ENCODE results near the gene HAUS6. TPM values are rescaled to one million over a fixed set of nuclear protein-coding genes. Genes with fewer than 3 reads are reported as not detected.
A peak's percentile ranks its signal among the peaks of the same experiment; 100 is the strongest.
"Not testable (repeated sequence)": the region's sequence is repeated elsewhere in the genome, so short reads cannot be mapped to it uniquely, and the experiment has no call there.

The HAUS6 gene
- total RNA-seq, 1 experiment from 2014 or later = 31.7 TPM

GRCh38 chr9:19116107-19116790 lies 13.5 kb upstream of the HAUS6 start:
- peak; percentile 72 for DNase-seq (ENCODE audit: low read depth)

- no peak for DNase-seq (ENCODE audit: low read depth)
These were observed 12.1 kb upstream of the HAUS6 start for GRCh38 chr9:19114680-19115270.

- DNase-seq (ENCODE audit: low read depth) = peak; percentile 23
These were observed 11.4 kb upstream of the HAUS6 start for GRCh38 chr9:19113964-19114679.

- DNase-seq (ENCODE audit: low read depth) = not testable (repeated sequence)
These were observed 10.4 kb upstream of the HAUS6 start for GRCh38 chr9:19113064-19113611.

GRCh38 chr9:19108038-19108437 lies 5.3 kb upstream of the HAUS6 start:
- DNase-seq (ENCODE audit: low read depth) = no peak

GRCh38 chr9:19104515-19105282 lies 2.0 kb upstream of the HAUS6 start:
- DNase-seq (ENCODE audit: low read depth) = peak; percentile 42

GRCh38 chr9:19102181-19102630 lies 498 bp downstream of the HAUS6 start:
- DNase-seq (ENCODE audit: low read depth) = peak; percentile 42

GRCh38 chr9:19101203-19101602 lies 1.5 kb downstream of the HAUS6 start:
- no peak for DNase-seq (ENCODE audit: low read depth)

- DNase-seq (ENCODE audit: low read depth) = not testable (repeated sequence)
These were observed 5.3 kb downstream of the HAUS6 start for GRCh38 chr9:19097431-19097830.

GRCh38 chr9:19087106-19088000 lies 15.4 kb downstream of the HAUS6 start:
- peak; percentile 76 for DNase-seq (ENCODE audit: low read depth)

GRCh38 chr9:19085295-19085694 lies 17.4 kb downstream of the HAUS6 start:
- DNase-seq (ENCODE audit: low read depth) = no peak

GRCh38 chr9:19074836-19075235 lies 27.9 kb downstream of the HAUS6 start:
- DNase-seq (ENCODE audit: low read depth) = peak; percentile 9

GRCh38 chr9:19074229-19074628 lies 28.5 kb downstream of the HAUS6 start:
- no peak for DNase-seq (ENCODE audit: low read depth)

- no peak for DNase-seq (ENCODE audit: low read depth)
These were observed 45.7 kb downstream of the HAUS6 start for GRCh38 chr9:19057033-19057432.

GRCh38 chr9:19050637-19051591 lies 51.8 kb downstream of the HAUS6 start:
- no peak for DNase-seq (ENCODE audit: low read depth)

- DNase-seq (ENCODE audit: low read depth) = peak; percentile 51
These were observed 52.6 kb downstream of the HAUS6 start for GRCh38 chr9:19049917-19050636.

- peak; percentile 95 for DNase-seq (ENCODE audit: low read depth)
These were observed 53.5 kb downstream of the HAUS6 start, which contains the start of gene RRAGA for GRCh38 chr9:19048966-19049916. RRAGA (plus strand) TSS chr9:19049427; CDS start chr9:19049660, 233 bp downstream.

GRCh38 chr9:19036611-19037010 lies 66.1 kb downstream of the HAUS6 start:
- no peak for DNase-seq (ENCODE audit: low read depth)

All from RPMI7951 (cell line).